EL (cell line): ENCODE results near the gene CAPN10.

Source experiments
- DNase-seq: peaks from one replicate; pipeline ENCODE4 v3.0.0-alpha.2; 2016

Gene CAPN10

GRCh38 chr2:240575101-240575965 lies 11.2 kb upstream of the CAPN10 start:
- DNase-seq = no peak

GRCh38 chr2:240576036-240576435 lies 10.5 kb upstream of the CAPN10 start:
- DNase-seq = no peak

DNA sequence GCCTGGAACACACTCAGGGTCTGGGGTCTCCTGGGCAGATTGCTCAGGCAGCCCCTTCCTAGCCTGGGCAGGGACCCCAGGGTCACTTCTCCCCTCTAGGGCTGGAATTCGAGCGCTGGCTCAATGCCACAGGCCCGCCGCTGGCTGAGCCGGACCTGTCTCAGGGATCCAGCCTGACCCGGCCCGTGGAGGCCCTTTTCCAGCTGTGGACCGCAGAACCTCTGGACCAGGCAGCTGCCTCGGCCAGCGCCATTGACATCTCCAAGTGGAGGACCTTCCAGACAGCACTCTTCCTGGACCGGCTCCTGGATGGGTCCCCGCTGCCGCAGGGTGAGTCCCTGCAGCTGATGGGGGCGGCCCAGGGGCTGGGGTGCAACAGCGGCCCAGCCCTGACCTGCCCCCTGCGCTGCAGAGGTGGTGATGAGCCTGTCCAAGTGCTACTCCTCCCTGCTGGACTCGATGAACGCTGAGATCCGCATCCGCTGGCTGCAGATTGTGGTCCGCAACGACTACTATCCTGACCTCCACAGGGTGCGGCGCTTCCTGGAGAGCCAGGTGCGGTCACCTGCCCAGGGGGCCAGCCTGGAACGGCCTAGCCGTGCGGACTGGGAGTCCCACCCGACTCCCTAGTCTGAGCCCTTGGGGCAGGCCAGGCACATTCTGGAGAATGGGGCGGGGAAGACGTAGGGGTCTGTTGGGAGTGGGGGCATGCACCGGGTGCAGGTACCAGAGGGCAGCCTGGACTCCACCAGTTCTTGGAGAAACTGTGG lies 9.9 kb upstream of the CAPN10 start:
- DNase-seq = no peak

DNA sequence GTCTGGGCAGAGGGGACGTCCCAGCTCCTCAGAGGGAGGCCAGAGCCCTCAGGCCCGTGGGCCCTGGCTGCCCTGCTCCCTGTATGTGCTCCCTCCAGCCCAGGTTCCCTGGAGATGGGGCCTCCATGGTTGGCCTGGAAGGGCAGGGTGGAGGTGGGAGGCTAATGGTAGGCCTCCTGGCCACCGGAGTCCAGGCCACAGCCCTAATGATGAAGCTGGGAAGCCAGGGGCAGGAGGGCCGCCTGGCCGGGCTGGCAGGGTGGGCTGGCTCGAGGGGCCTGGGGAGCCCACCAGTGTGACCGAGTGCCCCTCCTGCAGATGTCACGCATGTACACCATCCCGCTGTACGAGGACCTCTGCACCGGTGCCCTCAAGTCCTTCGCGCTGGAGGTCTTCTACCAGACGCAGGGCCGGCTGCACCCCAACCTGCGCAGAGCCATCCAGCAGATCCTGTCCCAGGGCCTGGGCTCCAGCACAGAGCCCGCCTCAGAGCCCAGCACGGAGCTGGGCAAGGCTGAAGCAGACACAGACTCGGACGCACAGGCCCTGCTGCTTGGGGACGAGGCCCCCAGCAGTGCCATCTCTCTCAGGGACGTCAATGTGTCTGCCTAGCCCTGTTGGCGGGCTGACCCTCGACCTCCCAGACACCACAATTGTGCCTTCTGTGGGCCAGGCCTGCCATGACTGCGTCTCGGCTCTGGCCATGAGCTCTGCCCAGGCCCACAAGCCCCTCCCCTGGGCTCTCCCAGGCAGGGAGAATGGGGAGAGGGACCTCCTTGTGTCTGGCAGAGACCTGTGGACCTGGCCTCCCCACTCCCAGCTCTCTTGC lies 9.0 kb upstream of the CAPN10 start:
- DNase-seq = no peak

DNA sequence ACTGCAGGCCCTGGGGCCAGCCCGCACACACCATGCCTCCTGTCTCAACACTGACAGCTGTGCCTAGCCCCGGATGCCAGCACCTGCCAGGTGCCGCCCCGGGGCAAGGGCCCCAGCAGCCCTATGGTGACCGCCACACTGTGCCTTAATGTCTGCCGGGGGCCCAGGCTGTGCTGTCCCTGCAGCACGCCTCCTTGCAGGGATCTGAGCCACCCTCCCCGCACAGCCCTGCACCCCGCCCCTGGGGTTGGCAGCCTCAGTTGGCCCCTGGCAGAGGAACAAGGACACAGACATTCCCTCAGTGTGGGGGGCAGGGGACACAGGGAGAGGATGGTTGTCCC lies 8.5 kb upstream of the CAPN10 start:
- DNase-seq = no peak

DNA sequence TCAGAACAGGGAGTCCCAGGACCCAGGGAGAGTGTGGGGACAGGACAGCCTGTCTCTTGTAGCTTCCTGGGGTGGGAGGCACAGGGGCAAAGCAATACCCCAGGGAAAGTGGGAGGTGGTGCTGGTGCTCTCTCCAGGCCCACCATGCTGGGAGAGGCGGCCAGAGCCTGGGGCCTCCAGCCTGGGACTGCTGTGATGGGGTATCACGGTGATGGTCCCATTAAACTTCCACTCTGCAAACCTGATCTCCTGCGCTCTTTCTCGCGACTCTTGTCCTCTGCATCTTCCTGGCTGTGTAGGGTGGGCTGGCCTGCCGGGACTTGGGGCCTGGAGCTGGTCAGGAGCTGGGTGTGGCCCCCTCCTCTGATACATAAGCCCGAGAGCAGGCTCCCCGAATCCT lies 8.0 kb upstream of the CAPN10 start:
- DNase-seq = no peak

DNA sequence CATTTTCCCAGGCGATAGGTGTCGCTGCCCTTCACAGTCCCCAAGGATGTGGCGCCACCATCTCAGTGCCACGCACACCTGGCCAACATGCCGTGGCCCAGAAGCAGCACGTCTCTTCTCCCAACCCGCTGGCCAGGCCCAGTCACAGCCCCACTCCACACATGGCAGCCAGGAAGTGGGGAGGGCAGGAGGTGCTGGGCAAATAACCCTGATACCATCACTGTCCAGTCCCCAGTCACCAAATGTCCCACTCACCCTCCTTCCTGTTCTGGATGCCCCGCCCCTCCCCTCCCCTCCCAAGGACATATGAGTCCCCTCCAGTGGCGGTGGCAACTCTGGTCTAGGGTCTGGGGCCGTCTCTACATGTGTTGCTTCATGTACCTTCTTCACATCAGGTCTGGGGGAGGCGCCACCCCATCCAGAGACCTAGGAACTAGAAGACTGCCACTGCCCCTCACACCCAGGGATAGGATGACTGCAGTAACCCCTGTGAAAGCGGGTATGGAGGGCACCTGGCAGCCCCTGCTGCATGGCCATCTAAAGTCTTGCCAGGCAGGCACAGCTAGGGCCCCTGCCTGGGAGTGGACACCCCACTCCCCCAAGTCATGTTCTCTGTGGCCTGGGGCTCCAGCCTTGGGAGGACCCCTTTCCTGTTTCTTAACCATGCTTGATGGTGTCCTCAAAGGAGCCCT lies 7.3 kb upstream of the CAPN10 start:
- DNase-seq = no peak

GRCh38 chr2:240579771-240580614 lies 6.5 kb upstream of the CAPN10 start:
- peak; percentile 92 for DNase-seq

DNA sequence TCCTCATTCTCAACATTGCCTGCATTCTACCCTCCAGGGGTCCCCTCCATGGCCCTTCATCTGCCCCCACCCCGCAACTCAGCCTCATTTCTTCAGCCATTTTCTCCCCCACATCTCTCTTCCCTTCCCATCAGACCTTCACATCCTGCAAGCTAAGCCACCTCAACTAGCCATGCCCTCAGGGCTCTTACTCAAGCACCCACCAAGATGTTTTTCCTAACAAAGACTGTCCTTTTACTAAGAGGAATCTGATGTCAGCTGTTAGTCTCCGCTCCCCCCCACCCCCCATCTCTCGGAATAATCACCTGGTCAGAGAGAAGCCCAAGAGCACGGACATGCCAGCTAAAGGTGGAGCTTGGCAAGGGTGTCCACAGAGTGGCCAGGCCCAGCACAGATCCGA lies 4.7 kb upstream of the CAPN10 start:
- DNase-seq = peak; percentile 46

DNA sequence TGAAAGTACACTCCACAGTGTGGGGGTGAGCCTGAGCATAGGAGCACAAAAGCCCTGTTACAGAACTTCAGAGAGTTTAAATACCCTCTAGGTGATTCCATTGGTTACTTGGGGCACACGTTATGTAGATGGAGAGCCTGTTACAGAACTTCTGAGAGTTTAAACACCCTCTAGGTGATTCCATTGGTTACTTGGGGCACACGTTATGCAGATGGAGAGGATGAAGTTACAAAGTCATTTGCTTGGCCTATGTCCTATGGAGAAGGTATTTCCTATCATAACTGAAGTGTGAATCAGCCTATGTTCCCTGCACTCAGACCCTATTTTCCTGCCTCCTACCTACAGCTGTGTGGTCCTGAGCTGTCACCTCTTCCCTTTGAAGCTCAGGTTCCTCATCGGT lies 3.8 kb upstream of the CAPN10 start:
- peak; percentile 21 for DNase-seq

DNA sequence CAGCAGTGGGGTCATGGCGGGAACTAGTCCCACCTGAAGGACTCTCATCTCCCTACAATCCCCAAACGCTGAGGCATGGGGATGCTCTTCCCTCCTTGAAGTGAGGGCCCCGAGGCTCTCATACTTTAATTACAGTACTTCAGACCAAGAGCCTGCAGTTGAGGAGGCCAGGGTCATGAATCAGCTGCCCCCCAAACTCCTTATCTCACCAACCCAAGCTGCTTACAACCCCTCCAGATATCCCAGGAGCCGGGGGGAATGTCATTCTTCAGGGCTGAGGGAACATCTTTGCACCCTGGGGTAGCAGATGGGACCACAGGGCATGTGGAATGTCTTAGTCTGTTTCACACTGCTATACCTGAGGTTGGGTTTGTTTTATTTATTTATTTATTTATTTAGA lies 2.8 kb upstream of the CAPN10 start:
- DNase-seq = no peak

DNA sequence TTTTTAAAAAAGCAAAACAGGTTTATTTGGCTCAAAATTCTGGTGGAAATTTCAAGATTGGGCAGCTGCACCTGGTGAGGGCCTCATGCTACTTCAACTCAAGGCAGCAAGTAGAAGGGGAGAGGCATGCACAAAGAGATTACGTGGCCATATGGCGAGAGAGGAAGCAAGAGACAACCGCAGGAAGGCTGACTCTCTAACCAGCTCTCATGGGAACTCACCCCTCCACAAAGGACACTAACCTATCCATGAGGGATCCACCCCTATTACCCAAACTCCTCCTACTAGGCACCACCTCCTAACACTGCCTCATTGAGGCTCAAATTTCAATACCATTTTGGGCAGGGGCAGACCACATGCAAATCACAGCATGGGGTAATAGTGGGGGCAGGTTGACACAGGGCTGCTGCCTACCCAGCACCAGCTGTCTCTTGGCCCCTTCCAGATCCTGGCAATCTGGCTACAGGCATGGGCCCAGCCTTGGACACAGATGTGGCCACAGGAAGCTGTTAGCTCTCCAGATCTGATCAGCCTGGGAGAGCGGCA lies 2.0 kb upstream of the CAPN10 start:
- DNase-seq = peak; percentile 29

GRCh38 chr2:240585101-240585500 lies 1.4 kb upstream of the CAPN10 start:
- DNase-seq = no peak

DNA sequence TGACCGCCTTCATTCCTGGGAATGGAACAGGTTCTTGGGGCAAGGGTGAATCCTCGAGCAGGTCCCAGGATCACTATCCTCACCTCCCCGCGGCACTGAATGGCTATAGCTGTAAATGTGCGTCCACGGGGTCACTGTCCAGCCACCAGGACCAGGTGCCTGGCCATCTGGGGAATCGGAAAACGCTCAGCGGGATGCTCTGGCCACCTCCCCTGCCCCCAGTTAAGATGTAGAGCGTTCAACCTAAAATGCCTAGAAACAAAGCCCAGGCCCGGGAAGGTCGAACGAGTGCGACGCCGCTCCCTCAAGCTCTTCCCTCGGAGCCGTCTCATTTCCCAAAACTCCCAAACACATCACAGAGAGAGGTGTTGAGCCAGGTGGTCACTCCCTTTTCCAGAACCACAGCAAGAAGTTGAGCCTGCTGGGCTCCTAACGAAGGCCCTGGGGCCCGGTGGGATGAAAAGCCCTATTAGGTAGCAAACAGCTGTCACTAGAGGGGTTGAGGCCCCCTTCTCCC lies 795 bp upstream of the CAPN10 start:
- DNase-seq = no peak

GRCh38 chr2:240586919-240587800 lies 626 bp downstream of the CAPN10 start:
- DNase-seq = peak; percentile 33

- DNase-seq = no peak
Measured at GRCh38 chr2:240588006-240588655, 1.6 kb downstream of the CAPN10 start.

DNA sequence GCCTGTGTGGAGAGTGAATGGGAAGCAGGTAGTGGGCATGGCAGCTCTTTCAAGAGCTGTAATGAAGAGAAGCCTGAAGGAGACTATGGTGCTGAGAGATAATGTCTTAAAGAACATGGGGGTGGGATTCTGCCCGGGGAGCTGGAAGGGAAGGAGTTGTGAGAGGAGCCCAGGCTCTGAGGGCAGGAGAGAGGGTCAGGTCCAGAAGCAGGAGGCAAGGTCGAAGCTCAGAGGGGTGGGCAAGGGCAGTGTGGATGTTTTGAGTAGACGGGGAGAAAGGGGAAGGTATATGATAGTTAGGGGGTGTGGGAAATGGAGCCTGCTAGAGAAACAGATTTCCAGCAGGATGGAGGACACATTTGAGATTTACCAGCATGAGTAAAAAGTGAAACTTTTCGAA lies 2.1 kb downstream of the CAPN10 start:
- no peak for DNase-seq

DNA sequence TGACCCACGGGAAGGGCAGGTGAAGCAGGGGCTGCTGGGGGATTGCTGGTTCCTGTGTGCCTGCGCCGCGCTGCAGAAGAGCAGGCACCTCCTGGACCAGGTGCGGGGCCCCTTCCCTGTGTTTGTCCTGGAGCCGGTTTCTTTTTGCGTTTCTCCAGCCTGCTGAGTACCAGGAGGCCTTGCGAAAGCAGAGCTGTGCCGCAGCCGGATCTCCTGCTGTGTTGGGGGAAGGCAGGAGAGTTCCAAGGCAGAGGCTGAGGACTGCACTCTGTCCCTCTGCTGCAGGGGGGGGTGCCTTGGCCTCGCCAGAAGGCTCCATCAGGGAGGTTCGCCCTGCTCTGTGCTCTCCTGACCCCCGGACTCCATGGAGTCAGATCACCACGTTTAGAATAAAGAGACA lies 2.8 kb downstream of the CAPN10 start:
- DNase-seq = no peak

GRCh38 chr2:240589850-240590525 lies 3.5 kb downstream of the CAPN10 start:
- DNase-seq = no peak
